ENCODE measurements around the gene INAFM1. TPM values are rescaled to one million over a fixed set of nuclear protein-coding genes. Genes with fewer than 3 reads are reported as not detected.

INAFM1 gene
- total and polyA plus RNA-seq, 12 donors, result 6.9 to 183 (median 61.8) TPM

GRCh38 chr19:47231215-47232054 lies 43.2 kb upstream of the INAFM1 start:
- H3K4me1 ChIP-seq (replicated peaks in 1 of 2), result peaks cover 28 to 29% of the 10 kb centered on the region in 2 donors
- peak in 1 of 6 experiments; percentile 6 for TF ChIP-seq CTCF (IDR thresholded peaks at IDR 0.05)
- TF ChIP-seq POLR2A (IDR thresholded peaks at IDR 0.05), result peak; percentile 17 to 60

DNA sequence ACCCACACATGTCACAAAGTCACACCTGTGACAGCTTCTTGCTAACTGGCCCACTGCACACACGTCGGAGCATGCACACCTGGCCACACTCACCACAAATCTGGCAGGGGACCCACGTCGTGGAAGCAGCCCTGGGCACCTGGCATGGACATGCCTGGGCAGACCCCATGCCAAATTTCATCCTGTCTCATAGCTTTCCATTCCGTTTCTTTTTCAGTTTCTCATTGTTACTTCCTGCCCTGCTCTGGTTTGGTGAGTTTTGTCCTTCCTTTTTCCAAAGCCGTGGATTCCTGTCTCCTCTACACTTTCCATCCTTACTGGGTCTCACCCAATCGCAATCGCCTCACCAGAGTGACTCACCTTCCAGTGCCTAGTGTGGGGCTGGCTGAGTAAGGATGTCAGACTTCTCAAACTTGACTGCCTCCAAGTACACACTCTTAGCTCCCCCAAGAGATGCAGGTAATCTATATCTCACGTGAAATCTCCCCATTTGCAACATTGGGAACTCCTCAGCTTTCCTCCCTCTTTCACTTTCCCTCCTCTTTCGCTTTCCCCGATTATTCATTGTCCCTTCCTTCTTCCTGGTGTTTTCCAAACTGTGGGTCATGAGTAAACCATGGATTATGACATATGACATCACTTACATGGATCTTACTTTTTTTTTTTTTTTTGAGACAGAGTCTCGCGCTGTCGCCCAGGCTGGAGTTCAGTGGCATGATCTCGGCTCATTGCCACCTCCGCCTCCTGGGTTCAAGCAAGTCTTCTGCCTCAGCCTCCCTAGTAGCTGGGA lies 42.1 kb upstream of the INAFM1 start:
- TF ChIP-seq POLR2A (IDR thresholded peaks at IDR 0.05), result peak in 1 of 2 donors; percentile 12
- no peak for TF ChIP-seq CTCF (IDR thresholded peaks at IDR 0.05)

More at GRCh38 chr19:47231215-47232054, 43.2 kb upstream of the INAFM1 start:
- peak; percentile 86 to 94 (median 91) for DNase-seq
- peak overlapping the region in 2 of 4 donors; percentile 30 to 96 for H3K4me3 ChIP-seq
- no peaks in the 10 kb centered on the region for H3K36me3 ChIP-seq (replicated peaks in 1 of 2)
- H3K27ac ChIP-seq, result peak overlapping the region in 4 of 5 donors; percentile 44 to 99 (median 74)
- intact Hi-C loops (cut with DNase I), result no loop called here
- H3K27me3 ChIP-seq, result no peaks in the 10 kb centered on the region
- no peaks in the 10 kb centered on the region for H3K9me3 ChIP-seq (replicated peaks in 1 of 3)
- 5 to 16% (median 9%) methylated on average over 12 to 51 of the region's 51 CpGs for WGBS, 4 donors

GRCh38 chr19:47236072-47236675 lies 38.5 kb upstream of the INAFM1 start:
- intact Hi-C loops (cut with DNase I), result no loop called here
- H3K4me1 ChIP-seq (replicated peaks in 1 of 2), result peaks cover 7 to 28% of the 10 kb centered on the region in 2 donors
- no peak overlapping the region for H3K27ac ChIP-seq
- no peak overlapping the region for H3K4me3 ChIP-seq
- peaks cover 8% of the 10 kb centered on the region for H3K27me3 ChIP-seq
- no peak for TF ChIP-seq CTCF (IDR thresholded peaks at IDR 0.05)
- H3K9me3 ChIP-seq (replicated peaks in 1 of 3), result no peaks in the 10 kb centered on the region
- 85 to 95% (median 91%) methylated on average over 12 of the region's 12 CpGs for WGBS, 4 donors
- H3K36me3 ChIP-seq (replicated peaks in 1 of 2), result no peaks in the 10 kb centered on the region
- no peak for DNase-seq

More for the DNA sequence above, 42.1 kb upstream of the INAFM1 start:
- Histone ChIP-seq H3K9me3 (replicated peaks in 1 of 3) (no peaks in the 10 kb centered on the region), H3K36me3 (replicated peaks in 1 of 2) (no peaks in the 10 kb centered on the region), H3K4me1 (replicated peaks in 1 of 2) (peaks cover 16 to 17% of the 10 kb centered on the region in 2 donors), H3K4me3 (no peak overlapping the region), H3K27me3 (no peaks in the 10 kb centered on the region), H3K27ac (peak overlapping the region in 4 of 5 donors; percentile 26 to 70 (median 35))
- DNase-seq, result peak in 4 of 7 donors; percentile 29 to 63 (median 60)
- WGBS, 4 donors, result 51 to 58% (median 51%) methylated on average over 16 of the region's 16 CpGs
- intact Hi-C loops (cut with DNase I), result no loop called here

GRCh38 chr19:47239152-47239551 lies 35.5 kb upstream of the INAFM1 start:
- peaks cover 10 to 30% of the 10 kb centered on the region in 2 donors for H3K4me1 ChIP-seq (replicated peaks in 1 of 2)
- 8 to 16% (median 10%) methylated on average over 7 to 16 of the region's 16 CpGs for WGBS, 4 donors

More at GRCh38 chr19:47239152-47239551, 35.5 kb upstream of the INAFM1 start:
- TF ChIP-seq POLR2A (IDR thresholded peaks at IDR 0.05) (no peak), CTCF (IDR thresholded peaks at IDR 0.05) (no peak)
- Histone ChIP-seq H3K4me3 (peak overlapping the region in 1 of 4 donors; percentile 42), H3K27me3 (peaks cover 8% of the 10 kb centered on the region), H3K9me3 (replicated peaks in 1 of 3) (no peaks in the 10 kb centered on the region), H3K36me3 (replicated peaks in 1 of 2) (no peaks in the 10 kb centered on the region), H3K27ac (no peak overlapping the region)
- intact Hi-C loops (cut with DNase I), result no loop called here
- DNase-seq, result no peak

Data from adrenal gland (tissue), 12 donors.